K562 (cell line): ENCODE data around the gene METRN. TPM values are rescaled to one million over a fixed set of nuclear protein-coding genes. Genes with fewer than 3 reads are reported as not detected.
A peak's percentile ranks its signal among the peaks of the same experiment; 100 is the strongest.

ENCODE experiments used
- BACH1 ChIP-seq: fragments of 200-800 bp; sonication (Bioruptor generic); IDR thresholded peaks from 2 replicates; pipeline ENCODE4 v1.6.1; 2016; ENCODE audit warnings: missing genetic modification characterization, missing compliant biosample characterization
- BMI1 ChIP-seq: fragments of 150-350 bp; IDR thresholded peaks from 2 replicates; pipeline ENCODE4 v1.6.1; 2014; ENCODE audit warnings: low read length
- E2F5 ChIP-seq: sonication (generic); formaldehyde crosslinking; IDR thresholded peaks from 2 replicates; pipeline ENCODE4 v1.8.0; 2022; ENCODE audit warnings: mild to moderate bottlenecking, missing genetic modification reagents
- FOXA1 ChIP-seq: fragments of 450-650 bp; IDR thresholded peaks from 2 replicates; pipeline ENCODE4 v1.6.1; 2016; ENCODE audit warnings: mild to moderate bottlenecking, borderline replicate concordance
- KLF10 ChIP-seq: fragments of 250-450 bp; sonication (Bioruptor Pico); IDR thresholded peaks from 2 replicates; pipeline ENCODE4 v1.6.1; 2021; ENCODE audit warnings: matching md5 sums
- POLR2H ChIP-seq: IDR thresholded peaks from 2 replicates; pipeline ENCODE4 v1.6.1; 2016; ENCODE audit warnings: missing genetic modification characterization, low read depth, mild to moderate bottlenecking, control low read depth, missing compliant biosample characterization, moderate library complexity
- RHOXF2B ChIP-seq: fragments of 250-450 bp; sonication (Bioruptor Pico); conservative IDR thresholded peaks from 2 replicates; pipeline ENCODE4 v1.5.1; 2021
- U2AF2 ChIP-seq: fragments of 200-400 bp; formaldehyde crosslinking; optimal IDR thresholded peaks from 2 replicates; pipeline ENCODE3; 2017; ENCODE audit warnings: low read depth, mild to moderate bottlenecking, low read length
- ZNF146 ChIP-seq: IDR thresholded peaks from one replicate; pipeline ENCODE4 v1.6.1; 2018; ENCODE audit warnings: missing compliant biosample characterization; ENCODE audit not compliant: unreplicated experiment
- ZNF551 ChIP-seq: fragments of 250-450 bp; sonication (Bioruptor Pico); IDR thresholded peaks from 2 replicates; pipeline ENCODE4 v1.5.0; 2021; ENCODE audit warnings: mild to moderate bottlenecking, moderate library complexity
- polyA plus RNA-seq, 8 experiments: library from polyadenylated mRNA; depleted of rRNA in 4 of 8; stranded (reverse) in 5 of 8; unstranded in 3 of 8; fragments of >200 nt; fragmentation: Nextera tagmentation in 2 of 8; fragmentation: Illumina TruSeq in 1 of 8; extraction: Ambion mirVana in 2 of 8; extraction: Trizol in 1 of 8; gene quantifications; 2 replicates each; pipeline versions ENCODE4 v1.2.1 to v1.2.3, GENCODE V29; 2011 to 2014; ENCODE audit warnings: inconsistent platforms in 1 of 8, missing spikeins in 1 of 8
- total RNA-seq, 7 experiments: library from RNA; depleted of rRNA in 6 of 7; stranded (reverse); fragments of >200 nt in 6 of 7; fragmentation: Illumina TruSeq in 2 of 7; extraction: Trizol in 2 of 7; gene quantifications; 2 replicates each; pipeline versions ENCODE4 v1.2.1 to v1.2.3, GENCODE V29; 2011 to 2021; ENCODE audit warnings: low replicate concordance in 1 of 7
- TF ChIP-seq, protein P1 (sequence below), 2 experiments: fragments of 250-450 bp in 1 of 2; fragments of 450-650 bp in 1 of 2; sonication (Bioruptor Pico) in 1 of 2; IDR thresholded peaks; 2 replicates each; pipeline versions ENCODE4 v1.6.1 to v1.8.0; 2016 to 2021; ENCODE audit warnings: mild to moderate bottlenecking in 2 of 2, moderate library complexity in 2 of 2, missing compliant biosample characterization in 1 of 2, missing genetic modification characterization in 1 of 2
- TF ChIP-seq, protein P2 (sequence below): fragments of 250-450 bp; sonication (Bioruptor Pico); IDR thresholded peaks from 2 replicates; pipeline ENCODE4 v1.5.0; 2021; ENCODE audit warnings: mild to moderate bottlenecking, moderate library complexity
- TF ChIP-seq, protein P3 (sequence below), 2 experiments: IDR thresholded peaks in 1 of 2; conservative IDR thresholded peaks in 1 of 2; 2 replicates each; pipeline ENCODE4 v1.6.1; 2016; ENCODE audit warnings: low read depth in 2 of 2, mild to moderate bottlenecking in 1 of 2, missing compliant biosample characterization in 1 of 2, missing genetic modification characterization in 1 of 2, moderate library complexity in 1 of 2

The METRN gene
- total and polyA plus RNA-seq, 9 of the 15 experiments (the other 6 are each of a cell fraction or from before 2014, with no cell fraction given): 0.20 to 89.8 (median 15.4) TPM

DNA sequence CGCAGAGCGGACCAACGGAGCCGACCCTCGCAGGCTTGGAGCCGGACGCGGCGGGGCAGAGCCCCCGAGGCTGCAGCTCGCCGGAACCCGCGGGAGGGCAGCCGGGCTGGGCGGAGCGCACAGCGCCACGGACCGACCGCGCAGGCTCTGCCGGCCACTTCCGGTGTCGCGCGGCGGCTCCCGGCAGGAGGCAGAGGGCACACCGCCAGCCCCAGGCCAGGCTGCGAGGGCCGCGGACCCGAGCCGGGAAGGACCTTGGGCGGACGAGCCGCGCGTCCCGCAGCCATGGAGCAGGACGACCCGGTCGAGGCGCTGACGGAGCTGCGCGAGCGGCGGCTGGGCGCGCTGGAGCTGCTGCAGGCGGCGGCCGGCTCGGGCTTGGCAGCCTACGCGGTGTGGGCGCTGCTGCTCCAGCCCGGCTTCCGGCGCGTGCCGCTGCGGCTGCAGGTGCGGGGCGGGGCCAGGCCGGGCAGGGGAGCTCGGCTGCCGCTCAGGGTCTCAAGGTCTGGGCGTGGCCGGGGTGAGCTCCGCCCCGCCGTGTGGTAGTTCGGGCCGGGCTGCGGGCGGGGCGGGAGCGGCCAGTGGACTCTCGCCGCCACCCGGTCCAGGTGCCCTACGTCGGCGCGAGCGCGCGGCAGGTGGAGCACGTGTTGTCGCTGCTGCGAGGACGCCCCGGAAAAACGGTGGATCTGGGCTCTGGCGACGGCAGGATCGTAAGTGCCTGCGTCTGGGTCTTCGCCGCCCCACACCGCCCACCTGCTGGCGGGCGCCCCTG is 6.3 kb downstream of the METRN start, which contains the start of gene ANTKMT (continued):
- TF ChIP-seq U2AF2 (no peak), BMI1 (no peak), ZNF146 (no peak), FOXA1 (no peak), E2F5 (CRISPR knock-in tag) (0 out of 2 replicates have a peak, but pooled peaks have one; percentile 70), BACH1 (tag) (no peak), KLF10 (CRISPR knock-in tag) (no peak), ZNF551 (CRISPR knock-in tag) (no peak), RHOXF2B (CRISPR knock-in tag) (no peak), POLR2H (no peak)
- TF ChIP-seq, protein P1, sequence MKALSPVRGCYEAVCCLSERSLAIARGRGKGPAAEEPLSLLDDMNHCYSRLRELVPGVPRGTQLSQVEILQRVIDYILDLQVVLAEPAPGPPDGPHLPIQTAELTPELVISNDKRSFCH (CRISPR knock-in tag; IDR thresholded peaks at IDR 0.05): no peak
- TF ChIP-seq, protein P1 (tag; IDR thresholded peaks at IDR 0.05): peak; percentile 58
- TF ChIP-seq, protein P2, sequence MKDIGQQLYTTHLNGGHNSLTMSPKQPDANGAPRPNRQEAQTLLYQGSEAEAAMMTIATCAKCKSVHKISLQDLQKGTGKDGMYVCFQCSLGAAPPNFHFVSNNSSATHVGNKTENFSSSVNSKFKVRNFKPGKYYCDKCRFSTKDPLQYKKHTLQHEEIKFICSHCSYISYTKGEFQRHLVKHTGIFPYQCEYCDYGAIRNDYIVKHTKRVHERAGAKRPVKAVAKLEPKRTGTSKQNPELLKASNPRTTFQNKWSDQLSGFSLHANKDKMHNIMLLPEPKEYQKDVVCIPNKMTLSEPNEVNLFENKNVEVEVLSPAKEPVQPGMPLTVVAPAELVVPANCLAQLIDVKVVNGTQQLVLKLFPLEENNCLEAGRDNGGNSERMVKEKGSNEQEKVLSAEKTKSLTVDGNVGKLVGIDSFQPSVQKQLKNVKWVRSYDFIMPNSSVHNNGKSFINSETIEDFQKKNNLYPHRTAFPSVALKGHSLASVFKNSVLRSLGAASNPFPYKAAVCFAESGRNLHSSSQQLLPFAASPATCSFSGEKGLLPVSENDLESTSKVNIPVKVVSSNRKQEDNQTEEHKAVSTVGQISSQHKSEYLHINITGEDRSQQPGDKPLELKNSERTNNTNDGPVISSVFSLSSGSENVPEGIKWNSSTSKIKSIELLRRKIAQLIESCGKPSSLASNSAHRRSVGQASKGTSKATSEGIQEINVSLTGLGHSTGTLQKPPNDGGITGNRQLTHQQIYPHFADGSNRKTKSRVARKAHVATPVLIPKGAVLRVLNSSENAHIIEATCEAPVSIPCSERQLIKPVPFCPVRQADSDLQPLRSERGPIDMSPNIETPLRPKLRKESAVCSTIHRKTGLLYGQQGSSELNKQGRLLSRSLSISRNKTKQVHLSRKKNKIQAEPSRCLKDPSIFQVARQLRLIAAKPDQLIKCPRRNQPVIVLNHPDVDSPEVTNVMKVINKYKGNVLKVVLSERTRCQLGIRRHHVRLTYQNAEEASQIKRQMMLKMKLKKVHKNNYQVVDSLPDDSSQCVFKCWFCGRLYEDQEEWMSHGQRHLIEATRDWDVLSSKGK: no peak
- TF ChIP-seq, protein P3, sequence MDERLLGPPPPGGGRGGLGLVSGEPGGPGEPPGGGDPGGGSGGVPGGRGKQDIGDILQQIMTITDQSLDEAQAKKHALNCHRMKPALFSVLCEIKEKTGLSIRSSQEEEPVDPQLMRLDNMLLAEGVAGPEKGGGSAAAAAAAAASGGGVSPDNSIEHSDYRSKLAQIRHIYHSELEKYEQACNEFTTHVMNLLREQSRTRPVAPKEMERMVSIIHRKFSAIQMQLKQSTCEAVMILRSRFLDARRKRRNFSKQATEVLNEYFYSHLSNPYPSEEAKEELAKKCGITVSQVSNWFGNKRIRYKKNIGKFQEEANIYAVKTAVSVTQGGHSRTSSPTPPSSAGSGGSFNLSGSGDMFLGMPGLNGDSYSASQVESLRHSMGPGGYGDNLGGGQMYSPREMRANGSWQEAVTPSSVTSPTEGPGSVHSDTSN (CRISPR knock-in tag; IDR thresholded peaks at IDR 0.05; ENCODE audit: low read depth): no peak
- TF ChIP-seq, protein P3 (tag; conservative IDR thresholded peaks at IDR 0.05; ENCODE audit: low read depth): no peak
